Smooth muscle cell (in vitro differentiated cells): Measurements from ENCODE around the gene BMF. TPM values are rescaled to one million over a fixed set of nuclear protein-coding genes. Genes with fewer than 3 reads are reported as not detected.
A peak's percentile ranks its signal among the peaks of the same experiment; 100 is the strongest.

Experiments
- DNase-seq: peaks from one replicate; lab custom pipeline; 2025; ENCODE audit not compliant: unreplicated experiment; lab: John Stamatoyannopoulos, UW
- H2AFZ ChIP-seq: fragments of 200-600 bp; sonication (generic); 2 replicates; pipeline ENCODE4 v1.6.0; 2016; ENCODE audit warnings: antibody characterized with exemption, low read depth, mild to moderate bottlenecking
- H3F3A ChIP-seq: fragments of 200-600 bp; sonication (generic); 2 replicates; pipeline ENCODE4 v1.6.0; 2017; ENCODE audit warnings: antibody characterized with exemption, low read depth
- H3K27ac ChIP-seq: fragments of 200-600 bp; sonication (generic); 2 replicates; pipeline ENCODE4 v1.5.1; 2016; ENCODE audit warnings: low read depth, mild to moderate bottlenecking
- H3K27me3 ChIP-seq: fragments of 200-600 bp; sonication (generic); 2 replicates; pipeline ENCODE4 v1.6.1; 2016; ENCODE audit warnings: low read depth, mild to moderate bottlenecking
- H3K36me3 ChIP-seq: fragments of 200-600 bp; sonication (generic); 2 replicates; pipeline ENCODE4 v1.5.1; 2016; ENCODE audit warnings: low read depth
- H3K4me1 ChIP-seq: fragments of 200-600 bp; sonication (generic); 2 replicates; pipeline ENCODE4 v1.5.1; 2016; ENCODE audit warnings: low read depth
- H3K4me2 ChIP-seq: fragments of 200-600 bp; sonication (generic); 2 replicates; pipeline ENCODE4 v1.6.0; 2016; ENCODE audit warnings: mild to moderate bottlenecking
- H3K4me3 ChIP-seq: fragments of 200-600 bp; sonication (generic); 2 replicates; pipeline ENCODE4 v1.5.1; 2016; ENCODE audit warnings: mild to moderate bottlenecking
- H3K79me2 ChIP-seq: fragments of 200-600 bp; sonication (generic); 2 replicates; pipeline ENCODE4 v1.6.0; 2016; ENCODE audit warnings: low read depth, mild to moderate bottlenecking
- H3K9ac ChIP-seq: fragments of 200-600 bp; sonication (generic); 2 replicates; pipeline ENCODE4 v1.6.0; 2016; ENCODE audit warnings: low read depth
- H3K9me3 ChIP-seq: fragments of 200-600 bp; sonication (generic); replicated peaks from 2 replicates; pipeline ENCODE4 v1.5.1; 2016; ENCODE audit warnings: low read depth
- H4K20me1 ChIP-seq: fragments of 200-600 bp; sonication (generic); 2 replicates; pipeline ENCODE4 v1.6.0; 2016; ENCODE audit warnings: low read depth
- WGBS: methylation state at CpG from one replicate; pipeline ENCODE4 v1.1.7; 2016; ENCODE audit warnings: low lambda C conversion rate; 5-methylcytosine and 5-hydroxymethylcytosine counted together
- polyA plus RNA-seq: library from polyadenylated mRNA; unstranded; fragments of >200 nt; fragmentation: Nextera tagmentation; extraction: Ambion mirVana; gene quantifications from 2 replicates; pipeline ENCODE4 v1.2.1, GENCODE V29; 2016
- total RNA-seq: library from RNA; depleted of rRNA; stranded (reverse); fragments of >200 nt; gene quantifications from 2 replicates; pipeline ENCODE4 v1.2.3, GENCODE V29; 2014
- TF ChIP-seq, protein P1 (sequence below): fragments of 200-600 bp; sonication (generic); IDR thresholded peaks from 2 replicates; pipeline ENCODE4 v1.5.1; 2017; ENCODE audit warnings: borderline replicate concordance, mild to moderate bottlenecking, antibody characterized with exemption; ENCODE audit not compliant: insufficient read depth, poor library complexity, severe bottlenecking

Gene BMF
- total and polyA plus RNA-seq, 2 experiments from 2014 or later, result 3.6 to 9.1 TPM

DNA sequence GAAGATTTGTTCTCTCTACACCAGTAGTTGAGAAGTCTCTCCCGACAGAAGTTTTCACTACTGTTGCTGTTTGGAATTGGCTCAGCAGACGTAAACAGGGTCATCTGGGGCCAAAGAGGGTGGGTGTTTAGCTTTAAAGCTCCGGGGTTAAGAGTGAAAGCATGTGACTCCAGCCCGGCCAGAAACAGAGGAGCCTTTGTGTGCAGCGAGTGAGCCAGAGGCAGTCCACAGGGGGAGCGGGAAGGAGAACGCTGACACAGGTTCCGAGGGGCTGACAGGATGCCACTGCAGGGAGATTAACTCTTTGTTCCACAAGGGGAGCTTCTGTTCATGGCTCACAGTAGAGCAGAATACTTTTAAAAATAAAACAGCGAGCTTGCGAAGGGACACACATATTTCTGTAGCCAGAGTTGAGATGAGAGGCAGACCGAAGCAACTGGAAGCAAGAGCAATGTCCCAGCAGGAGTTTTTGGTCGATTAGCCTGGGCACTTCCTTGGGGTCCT is 26.9 kb downstream of the BMF start:
- H3K27me3 ChIP-seq, result no peaks in the 10 kb centered on the region
- H3K27ac ChIP-seq, result peak overlapping the region; percentile 61
- TF ChIP-seq, protein P1, sequence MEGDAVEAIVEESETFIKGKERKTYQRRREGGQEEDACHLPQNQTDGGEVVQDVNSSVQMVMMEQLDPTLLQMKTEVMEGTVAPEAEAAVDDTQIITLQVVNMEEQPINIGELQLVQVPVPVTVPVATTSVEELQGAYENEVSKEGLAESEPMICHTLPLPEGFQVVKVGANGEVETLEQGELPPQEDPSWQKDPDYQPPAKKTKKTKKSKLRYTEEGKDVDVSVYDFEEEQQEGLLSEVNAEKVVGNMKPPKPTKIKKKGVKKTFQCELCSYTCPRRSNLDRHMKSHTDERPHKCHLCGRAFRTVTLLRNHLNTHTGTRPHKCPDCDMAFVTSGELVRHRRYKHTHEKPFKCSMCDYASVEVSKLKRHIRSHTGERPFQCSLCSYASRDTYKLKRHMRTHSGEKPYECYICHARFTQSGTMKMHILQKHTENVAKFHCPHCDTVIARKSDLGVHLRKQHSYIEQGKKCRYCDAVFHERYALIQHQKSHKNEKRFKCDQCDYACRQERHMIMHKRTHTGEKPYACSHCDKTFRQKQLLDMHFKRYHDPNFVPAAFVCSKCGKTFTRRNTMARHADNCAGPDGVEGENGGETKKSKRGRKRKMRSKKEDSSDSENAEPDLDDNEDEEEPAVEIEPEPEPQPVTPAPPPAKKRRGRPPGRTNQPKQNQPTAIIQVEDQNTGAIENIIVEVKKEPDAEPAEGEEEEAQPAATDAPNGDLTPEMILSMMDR, result no peak
- peak overlapping the region; percentile 82 for H3K4me2 ChIP-seq
- peaks cover 15% of the 10 kb centered on the region for H3F3A ChIP-seq
- H3K9me3 ChIP-seq, result no peaks in the 10 kb centered on the region
- peak; percentile 44 for DNase-seq
- peak overlapping the region; percentile 81 for H2AFZ ChIP-seq
- WGBS, result 7% methylated on average over 12 of the region's 12 CpGs
- no peaks in the 10 kb centered on the region for H3K79me2 ChIP-seq
- H3K9ac ChIP-seq, result peak overlapping the region; percentile 37
- no peaks in the 10 kb centered on the region for H4K20me1 ChIP-seq
- peak overlapping the region; percentile 34 for H3K4me3 ChIP-seq
- no peaks in the 10 kb centered on the region for H3K36me3 ChIP-seq
- peaks cover 41% of the 10 kb centered on the region for H3K4me1 ChIP-seq

DNA sequence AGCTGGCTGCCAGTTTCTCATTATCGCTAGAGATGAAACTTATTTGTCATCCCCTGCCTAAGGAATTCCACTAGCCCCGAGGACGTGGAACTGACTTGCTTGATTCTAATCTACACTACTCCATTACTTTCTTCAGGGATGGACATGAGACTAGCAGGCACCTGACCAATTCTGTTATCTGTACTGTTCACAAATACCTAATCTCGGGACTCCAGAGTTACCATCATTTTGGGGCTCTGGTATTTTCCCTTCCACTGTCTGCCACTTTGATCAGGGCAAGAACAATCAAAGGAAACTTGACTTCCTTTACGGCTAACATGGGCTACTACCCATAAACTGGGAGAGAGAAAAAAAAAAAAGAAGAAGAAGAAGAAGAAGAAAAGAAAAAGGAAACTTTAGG is 27.8 kb downstream of the BMF start:
- Histone ChIP-seq H3K4me3 (no peak overlapping the region), H3K4me2 (peak overlapping the region; percentile 82), H3K9ac (peak overlapping the region; percentile 37), H3K9me3 (no peaks in the 10 kb centered on the region), H2AFZ (peak overlapping the region; percentile 81), H3K36me3 (no peaks in the 10 kb centered on the region), H3K27me3 (no peaks in the 10 kb centered on the region), H3K27ac (peak overlapping the region; percentile 61), H3F3A (peaks cover 15% of the 10 kb centered on the region), H3K4me1 (peaks cover 43% of the 10 kb centered on the region), H4K20me1 (no peaks in the 10 kb centered on the region), H3K79me2 (no peaks in the 10 kb centered on the region)
- TF ChIP-seq, protein P1, result no peak
- 31% methylated on average over 5 of the region's 5 CpGs for WGBS
- DNase-seq, result no peak

DNA sequence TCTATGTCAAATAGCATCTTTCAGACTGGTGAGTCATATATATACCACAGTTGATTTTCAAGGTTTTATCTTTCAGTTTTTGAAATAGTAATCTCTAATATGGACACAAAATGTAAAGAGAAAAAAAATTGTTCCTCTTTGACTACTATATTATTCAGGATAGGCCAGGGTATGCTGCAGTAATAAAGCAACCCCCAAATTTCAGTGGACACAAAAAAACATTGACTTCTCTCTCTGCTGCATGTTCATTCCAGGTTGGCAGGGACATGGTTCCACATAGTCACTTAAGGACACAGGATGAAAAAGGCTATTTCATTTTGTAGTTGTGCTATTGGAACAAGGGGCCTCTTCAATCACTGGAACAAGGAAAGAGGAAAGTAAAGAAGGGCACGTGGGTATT is 28.6 kb downstream of the BMF start:
- Histone ChIP-seq H3K27ac (no peak overlapping the region), H3K9me3 (no peaks in the 10 kb centered on the region), H3K36me3 (no peaks in the 10 kb centered on the region), H3K9ac (no peak overlapping the region), H3K4me1 (peaks cover 39% of the 10 kb centered on the region), H3K4me2 (no peak overlapping the region), H2AFZ (no peak overlapping the region), H4K20me1 (no peaks in the 10 kb centered on the region), H3K79me2 (no peaks in the 10 kb centered on the region), H3K4me3 (no peak overlapping the region), H3F3A (peaks cover 15% of the 10 kb centered on the region), H3K27me3 (no peaks in the 10 kb centered on the region)
- TF ChIP-seq, protein P1, result no peak
- no peak for DNase-seq
- WGBS, result 64% methylated on average over 1 of the region's 1 CpG

DNA sequence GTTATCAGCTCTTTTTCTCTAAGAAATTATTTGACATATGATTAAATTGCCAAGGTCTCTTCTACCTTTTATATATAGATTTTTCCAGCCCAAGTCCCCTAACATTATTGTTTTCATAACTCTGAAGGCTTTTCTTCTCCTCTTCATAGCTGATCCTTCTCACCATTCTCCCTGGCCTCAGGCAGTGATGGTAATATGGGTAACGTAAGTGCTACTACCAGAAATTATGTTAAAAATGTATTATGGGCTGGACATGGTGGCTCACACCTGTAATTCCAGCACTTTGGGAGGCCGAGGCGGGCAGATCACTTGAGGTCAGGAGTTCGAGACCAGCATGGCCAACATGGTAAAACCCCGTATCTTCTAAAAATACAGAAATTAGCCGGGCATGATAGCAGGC is 29.2 kb downstream of the BMF start:
- Histone ChIP-seq H3K9me3 (no peaks in the 10 kb centered on the region), H3K27ac (no peak overlapping the region), H3K4me3 (no peak overlapping the region), H3K27me3 (no peaks in the 10 kb centered on the region), H3F3A (peaks cover 15% of the 10 kb centered on the region), H3K4me2 (no peak overlapping the region), H3K9ac (no peak overlapping the region), H2AFZ (no peak overlapping the region), H3K4me1 (peaks cover 33% of the 10 kb centered on the region), H3K36me3 (no peaks in the 10 kb centered on the region), H3K79me2 (no peaks in the 10 kb centered on the region), H4K20me1 (no peaks in the 10 kb centered on the region)
- no peak for DNase-seq
- WGBS, result 94% methylated on average over 6 of the region's 6 CpGs
- TF ChIP-seq, protein P1, result no peak
